IPS DF 19.7 (cell line): Measurements from ENCODE around the gene PSTPIP1.
A peak's percentile ranks its signal among the peaks of the same experiment; 100 is the strongest.
"Not testable (repeated sequence)": the region's sequence is repeated elsewhere in the genome, so short reads cannot be mapped to it uniquely, and the experiment has no call there.

Experiments used
- DNase-seq: peaks from one replicate; pipeline ENCODE4 v3.0.0-alpha.2; 2013; ENCODE audit warnings: low read depth, low spot score

Gene PSTPIP1

DNA sequence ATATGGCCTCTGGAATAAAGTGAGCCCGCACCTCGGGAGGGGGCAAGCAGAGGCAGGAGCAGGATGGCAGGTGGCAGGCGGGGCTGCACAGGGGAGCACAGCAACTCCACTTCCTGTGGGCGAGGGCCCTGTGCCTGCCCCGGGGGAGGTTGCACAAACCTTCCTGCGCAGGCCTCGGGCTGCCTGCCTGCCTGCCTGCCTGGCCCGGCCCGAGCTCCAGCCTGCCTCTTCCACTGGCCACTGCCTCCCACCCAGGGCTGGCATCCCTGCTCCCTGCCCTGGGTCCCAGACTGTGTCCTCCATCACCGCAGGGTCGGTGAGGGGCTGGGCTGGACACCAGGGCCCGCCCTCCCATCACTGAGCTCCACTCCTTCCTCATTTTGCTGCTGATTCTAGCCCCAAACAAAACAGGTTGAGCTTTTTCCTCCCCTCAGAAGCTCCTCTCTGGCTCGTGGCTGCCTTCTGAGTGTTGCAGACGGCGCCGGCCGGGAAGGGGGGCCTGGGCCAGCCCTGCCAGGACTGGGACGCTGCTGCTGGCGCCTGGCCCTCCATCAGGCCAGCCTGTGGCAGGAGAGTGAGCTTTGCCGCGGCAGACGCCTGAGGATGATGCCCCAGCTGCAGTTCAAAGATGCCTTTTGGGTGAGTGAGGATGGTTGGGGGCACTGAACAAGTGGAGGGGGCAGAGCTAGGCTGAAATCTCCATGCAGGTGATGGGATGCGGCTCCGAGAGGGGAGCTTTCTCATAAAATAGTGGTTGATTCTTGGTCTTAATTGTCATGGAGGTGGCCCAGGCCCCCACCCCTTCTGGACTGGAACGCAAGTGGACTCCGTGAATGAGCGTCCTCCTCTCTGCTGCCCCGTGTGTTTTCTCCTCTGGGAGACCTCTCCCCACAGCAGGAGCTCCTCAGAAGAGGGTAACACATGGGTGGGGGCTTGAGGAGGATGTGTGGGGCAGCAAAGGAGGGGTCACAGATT, at the start of gene PSTPIP1:
PSTPIP1 (plus strand) TSS at position 156 of the 975 bp plus-strand sequence; CDS start at position 604, 448 bp downstream.
- DNase-seq, result no peak

DNA sequence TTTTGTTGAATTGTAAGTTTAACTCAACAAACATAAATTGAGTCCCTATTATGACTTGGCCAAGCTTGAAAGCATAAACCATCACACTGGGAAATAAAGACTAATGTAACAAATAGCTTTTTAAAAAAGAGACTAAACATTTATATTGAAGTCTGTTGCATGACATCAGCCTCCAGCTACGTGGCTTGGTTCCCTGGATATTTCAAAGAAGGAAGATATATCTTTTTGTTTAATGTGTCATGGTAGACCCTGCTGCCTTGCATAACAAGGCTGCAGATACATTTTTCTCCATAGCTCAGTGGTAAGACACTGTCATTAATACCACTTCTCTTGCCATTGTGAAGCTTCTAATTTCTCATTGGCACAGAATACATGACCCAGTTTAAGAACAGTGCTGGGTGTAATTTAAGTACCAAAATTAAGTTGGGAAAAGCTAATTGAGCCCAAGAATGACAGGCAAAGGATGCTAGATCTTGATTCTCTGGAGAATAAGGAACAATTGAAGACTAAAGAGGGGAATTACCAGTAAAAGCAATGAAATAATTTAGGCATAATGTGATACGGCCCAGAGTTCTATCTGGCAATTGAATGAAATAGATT, 49.3 kb upstream of the PSTPIP1 start:
- DNase-seq, result no peak

DNA sequence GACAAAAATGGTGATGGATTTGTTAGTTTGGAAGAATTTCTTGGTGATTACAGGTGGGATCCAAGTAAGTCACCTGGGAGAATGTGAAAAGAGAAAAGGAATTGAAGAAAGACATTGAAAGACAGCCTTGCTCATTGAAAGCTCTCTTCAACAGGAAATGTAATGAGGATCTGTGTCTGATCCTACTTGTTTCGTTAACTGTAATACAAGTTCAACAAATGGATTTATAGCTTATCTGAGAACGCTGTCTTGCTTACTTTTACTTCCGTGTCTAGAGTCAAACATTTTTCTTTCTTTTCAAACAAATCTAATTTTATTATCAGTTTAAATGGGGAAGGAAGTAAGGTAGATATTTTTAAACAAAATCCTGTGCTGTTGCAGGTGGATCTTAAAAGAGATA, 47.5 kb upstream of the PSTPIP1 start:
- DNase-seq, result no peak

DNA sequence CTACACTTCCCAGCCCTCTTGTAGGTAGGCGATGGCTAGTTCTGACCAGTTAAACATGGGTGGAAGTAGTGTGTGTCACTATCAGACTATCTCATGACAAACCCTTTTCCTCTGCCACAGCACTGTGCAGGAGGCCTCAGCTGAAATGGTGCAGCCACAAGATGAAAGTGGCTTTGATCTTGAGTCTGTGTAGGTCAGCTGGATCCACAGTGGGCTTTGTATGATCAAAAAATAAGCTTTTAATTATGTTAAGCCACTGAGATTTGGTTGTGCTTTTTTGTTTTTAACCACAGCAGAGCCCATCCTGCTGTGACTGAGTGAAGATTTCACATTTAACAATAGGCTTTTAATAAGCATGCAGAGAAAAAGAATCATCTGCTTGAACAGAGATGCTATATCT, 43.7 kb upstream of the PSTPIP1 start:
- no peak for DNase-seq

DNA sequence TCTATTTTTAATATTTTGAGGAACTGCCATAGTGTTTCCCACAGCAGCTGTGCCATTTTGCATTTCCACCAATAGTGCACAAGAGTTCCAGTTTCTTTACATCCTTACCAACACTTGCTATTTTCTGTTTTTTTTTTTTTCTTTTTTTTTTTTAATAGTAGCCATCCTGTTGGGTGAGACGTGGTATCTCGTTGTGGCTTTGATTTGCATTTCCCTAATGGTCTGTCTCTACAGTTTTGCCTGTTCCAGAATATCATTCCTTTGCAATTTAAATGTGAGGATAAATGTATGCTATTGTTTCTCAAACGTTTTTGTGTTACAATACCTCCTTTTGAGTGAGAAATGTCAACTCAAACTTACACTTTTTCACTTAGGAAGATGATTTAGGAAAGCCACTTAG, 41.0 kb upstream of the PSTPIP1 start:
- no peak for DNase-seq

DNA sequence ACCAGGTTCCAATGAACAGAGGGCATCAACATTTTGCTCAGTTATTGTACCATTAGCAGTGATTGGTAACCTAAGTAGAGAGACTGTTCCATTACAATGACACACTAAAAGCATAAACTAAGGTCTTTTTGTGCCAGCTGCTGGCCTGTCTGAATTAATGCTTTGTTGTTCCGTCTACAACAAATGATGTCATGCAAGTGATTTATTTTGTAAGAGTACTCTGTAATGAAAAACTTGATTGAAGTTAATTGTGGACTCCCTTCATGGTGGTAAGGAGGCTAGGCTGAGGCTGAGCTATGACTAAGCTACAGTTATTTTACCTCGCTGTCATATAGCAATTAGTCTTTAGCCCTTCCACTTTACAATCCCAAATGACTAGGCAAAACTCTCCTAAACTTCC, 40.2 kb upstream of the PSTPIP1 start:
- DNase-seq, result no peak

DNA sequence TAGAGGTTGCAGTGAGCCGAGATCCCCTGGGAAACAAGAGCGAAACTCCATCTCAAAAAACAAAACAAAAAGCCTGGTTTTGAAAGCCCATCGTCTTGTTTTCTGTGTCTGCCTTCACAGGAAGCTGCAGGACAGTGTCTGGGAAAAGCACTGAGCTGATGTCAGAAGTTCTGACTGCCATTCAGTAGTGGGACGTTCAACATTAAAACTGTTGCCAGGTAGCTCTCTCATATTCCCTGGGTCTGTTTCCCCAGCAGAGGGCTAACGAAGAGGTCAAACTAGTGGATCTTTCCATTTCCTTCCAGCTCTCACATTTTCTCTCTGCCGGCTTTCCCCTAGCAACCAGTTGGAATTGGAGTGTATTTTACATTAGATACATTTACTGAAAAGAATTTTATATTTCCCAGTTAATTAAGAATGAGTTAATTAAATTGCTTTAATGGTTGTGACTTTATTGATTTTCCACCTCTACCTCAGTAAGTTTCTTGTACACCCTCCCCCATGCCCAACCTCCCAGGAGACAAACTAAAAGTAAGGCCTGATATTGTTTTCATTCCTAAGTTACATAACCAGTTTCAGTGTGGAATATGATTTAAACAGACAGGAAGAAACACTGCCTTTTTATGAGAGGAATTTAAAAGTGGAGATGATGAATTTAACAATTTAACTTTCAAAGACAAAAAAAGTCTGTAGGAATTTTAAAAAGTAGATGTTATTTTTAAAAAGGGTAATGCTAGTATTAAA, 33.5 kb upstream of the PSTPIP1 start:
- DNase-seq, result no peak

DNA sequence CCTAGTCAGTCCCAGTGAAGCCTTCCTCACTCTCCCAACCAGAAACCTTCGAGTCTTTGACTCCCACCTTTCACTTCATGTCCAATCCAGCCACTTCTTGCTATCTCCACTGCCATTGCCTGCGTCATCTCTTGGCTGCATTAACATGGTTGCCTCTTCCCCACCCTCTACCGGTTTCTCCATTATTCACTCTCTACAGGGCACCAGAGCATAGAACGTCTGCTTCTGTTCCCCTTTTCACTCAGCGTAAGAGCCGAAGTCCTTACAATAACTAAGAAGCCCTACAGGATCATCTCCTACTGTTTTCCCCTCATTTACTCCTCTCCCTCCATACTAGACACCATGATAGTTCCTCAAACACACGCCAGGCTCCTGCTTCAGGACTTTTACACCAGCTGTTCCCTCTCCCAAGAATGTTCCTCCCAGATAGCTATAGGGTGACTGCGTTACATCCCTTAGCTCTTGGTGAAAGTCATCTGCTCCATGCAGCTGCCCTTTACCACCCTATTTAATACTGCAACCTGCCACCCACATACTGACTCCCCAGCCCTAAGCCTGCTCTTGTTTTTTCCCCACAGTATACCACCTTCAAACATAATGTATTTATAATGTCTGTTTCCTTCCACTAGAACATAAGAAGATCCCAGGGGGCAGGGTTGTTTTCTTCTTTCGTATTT, 32.5 kb upstream of the PSTPIP1 start:
- no peak for DNase-seq

DNA sequence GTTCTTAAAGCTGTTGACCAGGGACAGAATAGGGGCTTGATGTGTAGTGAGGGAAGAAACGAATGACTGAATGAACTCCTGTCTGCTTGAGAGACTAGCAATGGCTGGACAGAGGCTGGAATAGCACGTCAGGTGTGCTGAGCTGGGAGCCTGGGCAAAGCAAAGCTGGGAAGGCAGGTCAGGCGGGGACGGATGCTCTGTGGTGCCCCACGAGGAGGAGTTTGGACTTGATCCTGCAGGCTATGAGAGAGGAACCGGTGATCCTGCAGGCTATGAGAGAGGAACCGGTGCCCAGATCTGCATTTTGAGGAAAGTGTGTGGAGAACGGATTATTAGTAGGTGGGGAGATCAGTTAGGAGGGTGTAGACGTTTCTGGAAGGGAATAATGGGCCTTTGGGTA, 31.3 kb upstream of the PSTPIP1 start:
- DNase-seq, result no peak

DNA sequence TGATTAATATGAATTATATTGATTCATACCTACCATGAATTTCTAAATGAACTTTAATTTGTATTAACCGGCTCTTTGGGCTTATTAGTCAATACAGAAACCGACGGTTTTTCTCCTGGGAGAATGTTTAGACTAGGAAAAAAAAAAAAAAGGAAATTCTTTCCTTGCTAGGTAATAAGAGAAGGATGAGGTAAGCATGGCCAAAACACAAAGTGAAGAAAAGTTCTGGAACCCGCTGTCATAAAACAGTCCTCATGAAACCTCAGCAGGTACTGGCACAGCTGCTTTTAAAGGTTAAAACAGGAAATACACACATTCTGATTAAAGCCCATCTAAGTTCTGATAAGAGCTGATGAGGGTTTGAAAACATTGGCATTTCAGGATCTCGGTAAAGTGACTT, 30.8 kb upstream of the PSTPIP1 start:
- no peak for DNase-seq

DNA sequence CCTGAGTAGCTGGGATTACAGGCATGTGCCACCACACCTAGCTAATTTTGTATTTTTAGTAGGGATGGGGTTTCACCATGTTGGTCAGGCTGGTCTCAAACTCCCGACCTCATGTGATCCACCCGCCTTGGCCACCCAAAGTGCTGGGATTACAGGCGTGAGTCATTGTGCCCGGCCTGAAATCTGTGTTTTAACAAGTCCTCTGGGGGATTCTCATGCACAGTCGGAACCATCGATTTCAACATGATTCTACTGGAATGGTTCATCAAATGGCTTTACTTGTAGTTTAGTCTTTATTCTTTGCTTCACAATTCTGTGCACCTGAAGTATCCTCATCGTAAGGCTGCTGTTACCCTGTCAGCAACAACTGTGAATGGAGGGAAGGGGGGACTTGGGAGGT, 28.9 kb upstream of the PSTPIP1 start:
- DNase-seq, result not testable (repeated sequence)

DNA sequence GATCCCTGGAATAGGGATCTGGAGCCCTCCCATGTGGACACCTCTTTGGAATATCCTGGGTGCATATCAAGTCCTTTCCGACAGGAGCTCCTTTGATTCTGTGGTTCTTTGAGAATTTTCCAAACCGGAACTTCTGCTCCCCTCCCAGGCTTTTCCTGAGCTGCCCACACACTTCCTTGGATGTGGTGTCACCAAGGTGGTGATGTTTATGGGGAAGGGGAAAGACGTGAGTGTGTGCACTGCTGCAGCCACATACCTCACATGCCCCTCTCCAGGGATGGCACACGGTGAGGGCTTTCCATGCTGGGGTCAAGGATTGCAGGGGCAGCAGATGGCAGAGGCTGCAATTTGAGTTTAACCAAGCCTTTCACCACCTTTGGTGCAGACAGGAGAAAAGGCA, 27.9 kb upstream of the PSTPIP1 start:
- no peak for DNase-seq

DNA sequence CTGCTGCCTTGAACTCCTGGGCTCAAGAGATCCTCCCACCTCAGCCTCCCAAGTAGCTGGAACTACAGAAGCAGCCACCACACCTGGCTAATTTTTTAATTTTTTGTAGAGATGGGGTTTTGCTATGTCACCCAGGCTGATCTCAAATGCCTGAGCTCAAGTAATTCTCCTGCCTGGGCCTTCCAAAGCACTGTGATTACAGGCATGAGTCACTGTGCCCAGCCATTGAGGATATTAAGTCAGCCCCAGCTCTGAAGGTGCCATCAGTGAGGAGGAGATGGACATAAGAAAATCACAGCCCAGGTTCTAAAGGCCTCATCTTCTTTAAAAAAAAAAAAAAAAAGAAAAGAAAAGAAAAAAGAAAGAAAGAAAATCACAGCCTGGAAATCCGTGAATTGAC, 26.6 kb upstream of the PSTPIP1 start:
- DNase-seq, result no peak

DNA sequence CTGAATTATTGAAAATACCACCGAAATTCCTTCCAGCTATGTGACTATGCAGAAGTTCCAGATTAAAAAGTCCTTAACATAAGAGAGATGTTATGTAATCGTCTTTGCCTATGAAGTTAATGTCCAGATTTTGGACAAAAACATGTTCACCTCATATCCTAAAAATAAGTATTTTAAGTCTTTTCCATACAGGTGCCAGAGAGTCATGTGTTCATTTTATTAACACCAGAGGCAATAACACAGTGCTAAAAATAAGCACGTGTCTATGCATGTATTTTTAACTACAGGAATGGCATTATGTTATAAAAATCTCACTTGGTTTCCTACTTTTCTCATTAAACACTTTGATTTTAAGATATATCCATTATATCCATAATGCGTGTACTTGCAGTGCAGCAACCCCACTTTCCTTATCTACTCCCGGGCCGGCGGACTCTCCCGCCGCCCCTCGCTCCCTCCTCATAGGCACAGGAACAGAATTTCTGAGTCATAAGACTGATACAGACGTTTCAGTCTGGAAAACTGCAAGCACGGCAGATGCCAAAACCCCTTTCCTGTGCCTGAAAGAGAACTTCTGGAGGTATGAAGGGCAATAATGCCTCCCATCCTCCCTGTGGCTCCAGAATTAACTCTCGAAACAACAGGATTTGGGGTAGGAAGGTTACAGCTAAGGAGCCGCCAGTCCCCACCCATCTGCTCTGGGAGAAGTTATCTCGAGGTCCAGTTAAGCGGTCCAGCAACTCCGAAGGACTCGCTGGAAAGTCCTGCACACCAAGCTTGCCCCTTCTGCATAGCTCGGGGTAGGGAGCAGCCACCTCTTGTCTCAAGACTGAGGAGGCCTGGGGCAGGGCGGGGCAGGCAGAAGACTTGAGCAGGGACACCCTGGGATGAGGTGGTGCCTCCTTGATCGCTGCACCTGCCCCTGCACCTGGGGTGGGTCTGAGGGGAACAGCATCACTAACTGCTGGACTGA, 22.3 kb upstream of the PSTPIP1 start:
- DNase-seq, result no peak

DNA sequence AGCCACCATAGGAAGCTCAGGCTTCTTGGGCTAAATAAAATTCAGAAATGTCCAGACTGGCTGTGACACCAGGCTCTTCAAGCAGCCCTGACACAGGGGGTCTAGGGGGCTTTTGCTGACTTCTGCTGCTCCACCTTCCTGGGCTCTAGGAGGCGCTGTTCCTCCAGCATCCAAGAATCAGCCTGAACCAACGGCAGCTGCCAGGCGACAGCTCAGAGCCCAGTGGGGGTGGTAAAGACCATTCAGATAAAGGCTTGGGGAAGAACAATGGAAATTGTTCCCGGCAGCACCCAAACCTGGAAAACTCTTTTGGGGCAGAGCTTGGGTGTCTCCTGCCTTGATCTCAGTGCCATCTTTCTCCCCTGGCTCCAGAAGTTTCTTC, 21.6 kb upstream of the PSTPIP1 start:
- DNase-seq, result peak; percentile 67

DNA sequence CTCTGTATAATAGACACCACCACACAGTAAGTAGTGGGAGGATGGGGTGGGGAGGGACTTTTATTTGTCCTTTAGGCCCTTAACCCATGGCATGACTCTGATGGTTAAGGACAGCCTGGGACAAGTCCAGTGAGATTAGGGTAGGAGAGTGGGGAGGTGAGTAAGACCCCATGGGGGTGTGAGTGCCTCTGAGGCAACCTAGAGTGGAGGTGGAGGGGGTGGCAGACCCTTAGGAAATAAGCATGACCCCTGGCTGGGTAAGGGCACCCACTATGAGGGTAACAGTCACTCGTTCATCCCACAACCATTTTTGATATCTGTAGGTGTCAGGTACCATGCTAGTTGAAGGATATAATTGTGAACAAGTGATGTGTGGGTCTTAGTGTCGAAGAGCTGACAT, 21.0 kb upstream of the PSTPIP1 start:
- DNase-seq, result no peak

DNA sequence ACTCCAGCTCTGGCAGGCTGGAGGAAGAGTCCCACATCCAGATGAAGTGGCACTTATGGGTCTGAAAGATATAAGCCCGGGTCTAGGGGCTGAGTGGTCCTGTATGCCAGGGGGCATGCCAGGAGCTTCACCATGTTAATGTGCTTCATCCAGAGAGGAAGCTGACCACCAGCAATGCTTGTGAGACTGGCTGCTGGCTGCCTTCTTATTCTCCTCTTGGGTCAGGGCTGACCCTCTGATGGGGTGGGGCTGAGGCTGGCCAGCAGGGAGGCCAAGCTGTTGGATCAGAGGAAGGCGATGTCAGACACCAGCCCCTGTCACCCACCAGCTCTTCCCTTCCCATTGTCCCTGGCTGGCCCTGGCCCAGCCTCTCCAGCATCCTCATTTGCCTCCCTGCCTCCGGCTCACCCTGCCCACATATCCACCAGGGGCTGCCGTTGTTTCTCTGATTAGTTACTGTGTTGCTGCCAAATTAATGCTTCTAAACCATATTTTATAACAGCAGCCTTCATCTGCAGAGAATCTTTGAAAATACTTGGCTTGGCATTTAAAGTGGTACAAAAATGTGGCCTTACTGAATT, 20.4 kb upstream of the PSTPIP1 start:
- no peak for DNase-seq

DNA sequence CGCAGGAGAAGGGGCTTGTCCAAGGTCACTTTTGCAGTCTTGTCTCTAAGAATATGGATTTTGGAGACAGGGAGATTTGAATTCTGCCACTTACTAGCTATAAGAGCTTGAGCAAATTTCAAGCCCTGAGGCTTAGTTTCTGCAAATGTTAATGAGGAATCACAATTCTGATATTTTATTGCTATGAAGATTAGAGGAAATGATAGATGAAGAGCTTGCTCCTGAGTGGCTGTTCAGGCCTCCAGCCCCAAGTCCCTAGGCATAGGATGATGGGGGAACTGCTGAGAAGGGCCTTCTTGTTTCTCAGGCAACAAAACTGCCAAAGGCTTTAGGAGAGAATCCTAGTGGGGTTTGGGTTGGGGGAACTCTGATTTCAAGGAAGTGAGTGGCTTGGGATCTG, 18.8 kb upstream of the PSTPIP1 start:
- no peak for DNase-seq

DNA sequence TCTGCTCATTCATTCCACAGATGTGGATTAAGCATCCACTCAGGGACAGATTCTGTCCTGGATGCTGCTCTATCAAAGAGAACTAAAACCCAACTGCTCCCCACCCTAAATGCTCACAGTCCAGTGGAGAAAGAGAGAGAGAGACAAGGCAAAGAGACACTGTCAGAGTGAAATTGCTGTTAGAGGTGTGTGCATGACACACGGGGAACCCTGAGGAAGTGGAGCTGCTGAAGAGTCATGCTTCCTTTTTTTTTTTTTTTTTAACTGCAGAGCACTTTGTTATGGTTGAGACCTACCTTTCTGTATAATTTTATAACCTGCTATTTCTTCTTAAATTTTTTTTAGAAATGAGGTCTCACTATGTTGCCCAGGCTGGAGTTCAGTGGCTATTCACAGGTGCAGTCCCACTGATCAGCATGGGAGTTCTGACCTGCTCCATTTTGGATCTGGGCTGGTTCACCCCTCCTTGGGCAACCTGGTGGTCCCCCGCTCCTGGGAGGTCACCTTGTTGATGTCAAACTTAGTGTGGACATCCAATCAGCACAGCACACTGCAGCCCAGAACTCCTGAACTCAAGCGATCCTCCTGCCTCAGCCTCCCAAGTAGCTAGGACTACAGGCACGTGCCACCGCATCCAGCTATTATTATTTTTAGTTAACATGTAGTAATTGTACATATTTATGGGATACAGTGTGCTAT, 18.2 kb upstream of the PSTPIP1 start:
- no peak for DNase-seq
